ENCODE measurements around the gene CCDC74B. TPM values are rescaled to one million over a fixed set of nuclear protein-coding genes. Genes with fewer than 3 reads are reported as not detected.
"Not testable (repeated sequence)": the region's sequence is repeated elsewhere in the genome, so short reads cannot be mapped to it uniquely, and the experiment has no call there.

The CCDC74B gene
- 1.5 and 2.1 TPM in 2 replicates for total RNA-seq (2022)
- Bru-seq, nascent RNA = percentile 10 among the genes with signal in this experiment
- BruChase-seq, experiment 1, labeled RNA remaining after a 6-hour chase = percentile 24 among the genes with signal in this experiment
- percentile 17 among the genes with signal in this experiment for BruChase-seq, experiment 2, labeled RNA remaining after a 2-hour chase
- long read RNA-seq = 0 reads

GRCh38 chr2:130145006-130145414, at the start of gene CCDC74B:
TSS of gene CCDC74B (minus strand) at chr2:130145112. CDS start at chr2:130144996, 116 bp downstream.
- Mint-ChIP-seq H3K4me3 (ENCODE audit: low read depth, unreplicated experiment) (peak within 1 kb of the TSS; percentile 75), H3K27me3 (ENCODE audit: unreplicated experiment) (peaks cover 11% of the 10 kb centered on the region)
- H3K9me3 Mint-ChIP-seq (ENCODE audit: low read depth, unreplicated experiment); H3K4me1 Mint-ChIP-seq (ENCODE audit: low read depth, unreplicated experiment); CTCF ChIA-PET; H3K27ac Mint-ChIP-seq (ENCODE audit: unreplicated experiment); intact Hi-C loops (cut with micrococcal nuclease; ENCODE audit: unreplicated experiment); BruUV-seq (replicated peaks); H3K36me3 Mint-ChIP-seq (ENCODE audit: insufficient read depth, unreplicated experiment): not testable (repeated sequence)
- peak; percentile 74 for DNase-seq

DNA sequence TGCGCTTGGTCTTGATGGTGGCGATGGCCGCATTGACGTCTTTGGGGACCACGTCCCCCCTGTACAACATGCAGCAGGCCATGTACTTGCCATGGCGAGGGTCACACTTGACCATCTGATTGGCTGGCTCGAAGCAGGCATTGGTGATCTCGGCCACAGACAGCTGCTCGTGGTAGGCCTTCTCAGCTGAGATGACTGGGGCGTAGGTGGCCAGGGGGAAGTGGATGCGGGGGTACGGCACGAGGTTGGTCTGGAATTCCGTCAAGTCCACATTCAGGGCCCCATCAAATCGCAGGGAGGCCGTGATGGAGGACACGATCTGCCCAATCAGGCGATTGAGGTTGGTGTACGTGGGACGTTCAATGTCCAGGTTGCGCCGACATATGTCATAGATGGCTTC, 48.9 kb upstream of the CCDC74B start:
- H3K4me1 Mint-ChIP-seq (ENCODE audit: low read depth, unreplicated experiment); H3K9me3 Mint-ChIP-seq (ENCODE audit: low read depth, unreplicated experiment); intact Hi-C loops (cut with micrococcal nuclease; ENCODE audit: unreplicated experiment); CTCF ChIA-PET; H3K27ac Mint-ChIP-seq (ENCODE audit: unreplicated experiment); H3K27me3 Mint-ChIP-seq (ENCODE audit: unreplicated experiment); H3K36me3 Mint-ChIP-seq (ENCODE audit: insufficient read depth, unreplicated experiment); H3K4me3 Mint-ChIP-seq (ENCODE audit: low read depth, unreplicated experiment); BruUV-seq (replicated peaks); DNase-seq: not testable (repeated sequence)

- BruUV-seq (replicated peaks); H3K4me1 Mint-ChIP-seq (ENCODE audit: low read depth, unreplicated experiment); H3K4me3 Mint-ChIP-seq (ENCODE audit: low read depth, unreplicated experiment); H3K9me3 Mint-ChIP-seq (ENCODE audit: low read depth, unreplicated experiment); H3K36me3 Mint-ChIP-seq (ENCODE audit: insufficient read depth, unreplicated experiment); H3K27ac Mint-ChIP-seq (ENCODE audit: unreplicated experiment); H3K27me3 Mint-ChIP-seq (ENCODE audit: unreplicated experiment); intact Hi-C loops (cut with micrococcal nuclease; ENCODE audit: unreplicated experiment); DNase-seq; CTCF ChIA-PET: not testable (repeated sequence)
Measured at GRCh38 chr2:130192451-130192850, 47.5 kb upstream of the CCDC74B start.

GRCh38 chr2:130191319-130191718, 46.4 kb upstream of the CCDC74B start:
- BruUV-seq (replicated peaks); H3K4me1 Mint-ChIP-seq (ENCODE audit: low read depth, unreplicated experiment); H3K27ac Mint-ChIP-seq (ENCODE audit: unreplicated experiment); H3K9me3 Mint-ChIP-seq (ENCODE audit: low read depth, unreplicated experiment); DNase-seq; H3K27me3 Mint-ChIP-seq (ENCODE audit: unreplicated experiment); intact Hi-C loops (cut with micrococcal nuclease; ENCODE audit: unreplicated experiment); CTCF ChIA-PET; H3K4me3 Mint-ChIP-seq (ENCODE audit: low read depth, unreplicated experiment); H3K36me3 Mint-ChIP-seq (ENCODE audit: insufficient read depth, unreplicated experiment): not testable (repeated sequence)

- DNase-seq = no peak
- no peaks in the 10 kb centered on the region for H3K9me3 Mint-ChIP-seq (ENCODE audit: low read depth, unreplicated experiment)
- CTCF ChIA-PET = no interaction called here
- peaks cover 8% of the 10 kb centered on the region for H3K4me1 Mint-ChIP-seq (ENCODE audit: low read depth, unreplicated experiment)
- H3K27me3 Mint-ChIP-seq (ENCODE audit: unreplicated experiment) = no peaks in the 10 kb centered on the region
- intact Hi-C loops (cut with micrococcal nuclease; ENCODE audit: unreplicated experiment) = no loop called here
- BruUV-seq (replicated peaks) = no TSS peak
- TF ChIP-seq, protein P1, sequence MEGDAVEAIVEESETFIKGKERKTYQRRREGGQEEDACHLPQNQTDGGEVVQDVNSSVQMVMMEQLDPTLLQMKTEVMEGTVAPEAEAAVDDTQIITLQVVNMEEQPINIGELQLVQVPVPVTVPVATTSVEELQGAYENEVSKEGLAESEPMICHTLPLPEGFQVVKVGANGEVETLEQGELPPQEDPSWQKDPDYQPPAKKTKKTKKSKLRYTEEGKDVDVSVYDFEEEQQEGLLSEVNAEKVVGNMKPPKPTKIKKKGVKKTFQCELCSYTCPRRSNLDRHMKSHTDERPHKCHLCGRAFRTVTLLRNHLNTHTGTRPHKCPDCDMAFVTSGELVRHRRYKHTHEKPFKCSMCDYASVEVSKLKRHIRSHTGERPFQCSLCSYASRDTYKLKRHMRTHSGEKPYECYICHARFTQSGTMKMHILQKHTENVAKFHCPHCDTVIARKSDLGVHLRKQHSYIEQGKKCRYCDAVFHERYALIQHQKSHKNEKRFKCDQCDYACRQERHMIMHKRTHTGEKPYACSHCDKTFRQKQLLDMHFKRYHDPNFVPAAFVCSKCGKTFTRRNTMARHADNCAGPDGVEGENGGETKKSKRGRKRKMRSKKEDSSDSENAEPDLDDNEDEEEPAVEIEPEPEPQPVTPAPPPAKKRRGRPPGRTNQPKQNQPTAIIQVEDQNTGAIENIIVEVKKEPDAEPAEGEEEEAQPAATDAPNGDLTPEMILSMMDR (IDR thresholded peaks at IDR 0.05; ENCODE audit: unreplicated experiment) = no peak
- H3K36me3 Mint-ChIP-seq (ENCODE audit: insufficient read depth, unreplicated experiment) = peaks cover 9% of the 10 kb centered on the region
- H3K27ac Mint-ChIP-seq (ENCODE audit: unreplicated experiment) = no peak overlapping the region
- no peak overlapping the region for H3K4me3 Mint-ChIP-seq (ENCODE audit: low read depth, unreplicated experiment)
Measured at GRCh38 chr2:130190237-130190636, 45.3 kb upstream of the CCDC74B start.

DNA sequence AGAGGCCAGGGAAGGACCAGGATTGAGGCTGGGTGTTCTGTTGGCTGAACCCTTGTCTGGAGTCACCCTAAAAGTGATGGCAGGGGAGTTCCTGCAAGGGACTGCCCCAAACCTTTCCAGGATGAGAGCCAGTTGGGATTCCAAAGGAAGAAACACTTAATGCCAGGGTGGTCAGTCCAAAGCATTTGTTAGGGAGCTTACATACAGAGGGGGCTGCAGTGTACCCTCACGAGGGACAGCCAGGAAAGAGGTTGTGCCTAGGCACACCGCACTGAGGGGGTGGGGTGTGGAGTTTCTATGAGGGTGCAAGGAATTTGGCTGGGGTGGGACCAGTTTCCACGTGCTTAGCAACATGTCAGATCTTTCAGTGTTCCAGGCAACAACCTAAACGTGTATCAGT, 44.0 kb upstream of the CCDC74B start:
- BruUV-seq (replicated peaks); DNase-seq; H3K4me3 Mint-ChIP-seq (ENCODE audit: low read depth, unreplicated experiment); H3K27ac Mint-ChIP-seq (ENCODE audit: unreplicated experiment); H3K9me3 Mint-ChIP-seq (ENCODE audit: low read depth, unreplicated experiment); H3K27me3 Mint-ChIP-seq (ENCODE audit: unreplicated experiment); CTCF ChIA-PET: not testable (repeated sequence)
- intact Hi-C loops (cut with micrococcal nuclease; ENCODE audit: unreplicated experiment) = loop anchor here (10.0 kb wide), 1 partner anchor 56 kb away; no protein-coding TSS in a partner anchor
- peaks cover 10% of the 10 kb centered on the region for H3K4me1 Mint-ChIP-seq (ENCODE audit: low read depth, unreplicated experiment)
- H3K36me3 Mint-ChIP-seq (ENCODE audit: insufficient read depth, unreplicated experiment) = peaks cover 11% of the 10 kb centered on the region

DNA sequence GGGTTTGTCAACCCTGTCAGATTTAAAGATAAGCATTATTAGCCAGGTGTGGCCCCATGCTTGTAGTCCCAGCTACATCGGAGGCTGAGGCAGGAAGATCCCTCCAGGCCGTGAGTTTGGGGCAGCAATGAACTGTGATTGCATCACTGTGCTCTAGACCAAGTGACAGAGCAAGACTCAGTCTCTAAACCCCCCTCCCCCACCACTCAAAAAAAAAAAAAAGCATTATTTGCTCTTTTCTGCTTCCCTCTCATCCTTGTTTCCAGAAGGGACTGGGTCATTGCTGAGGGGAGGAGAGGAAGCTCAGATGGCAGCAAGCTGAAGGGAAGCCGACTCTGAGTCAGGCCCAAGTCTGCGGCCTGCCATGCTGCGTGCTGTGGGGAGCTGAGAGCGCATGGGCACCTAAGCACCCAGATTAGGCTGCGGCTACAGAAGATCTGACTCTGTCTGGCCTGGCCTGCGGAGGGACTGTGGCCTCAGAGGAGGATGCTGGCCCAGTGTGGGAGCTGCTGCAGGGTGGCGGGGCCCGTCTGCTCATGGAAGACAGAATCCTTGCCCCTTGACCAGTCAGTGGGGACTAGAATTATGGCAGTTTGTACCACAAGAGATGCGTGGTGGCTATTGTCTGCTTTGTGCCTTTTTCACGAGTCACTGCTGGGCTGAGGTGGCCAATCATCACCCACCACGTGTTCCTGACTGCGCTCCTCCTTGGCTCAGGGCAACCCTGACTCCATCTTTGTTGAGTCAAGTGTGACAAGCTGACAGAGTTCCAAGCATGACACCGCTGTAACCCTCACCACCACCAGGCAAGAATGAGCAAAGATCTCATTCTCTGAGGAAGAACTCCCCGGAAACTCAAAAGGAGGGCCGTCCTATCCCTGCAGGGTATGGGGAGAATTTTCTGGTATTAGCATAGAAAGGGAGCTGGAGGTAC, 43.2 kb upstream of the CCDC74B start:
- CTCF ChIA-PET; H3K27ac Mint-ChIP-seq (ENCODE audit: unreplicated experiment); BruUV-seq (replicated peaks); H3K4me3 Mint-ChIP-seq (ENCODE audit: low read depth, unreplicated experiment); DNase-seq; H3K9me3 Mint-ChIP-seq (ENCODE audit: low read depth, unreplicated experiment); H3K27me3 Mint-ChIP-seq (ENCODE audit: unreplicated experiment): not testable (repeated sequence)
- H3K36me3 Mint-ChIP-seq (ENCODE audit: insufficient read depth, unreplicated experiment) = peaks cover 19% of the 10 kb centered on the region
- intact Hi-C loops (cut with micrococcal nuclease; ENCODE audit: unreplicated experiment) = loop anchor here (10.0 kb wide), 1 partner anchor 57 kb away; no protein-coding TSS in a partner anchor
- peaks cover 17% of the 10 kb centered on the region for H3K4me1 Mint-ChIP-seq (ENCODE audit: low read depth, unreplicated experiment)
